NOMO-1 (cell line): Measurements from ENCODE around the gene UBE2D2.
"Not testable (repeated sequence)": the region's sequence is repeated elsewhere in the genome, so short reads cannot be mapped to it uniquely, and the experiment has no call there.

Source experiments
- DNase-seq, 2 experiments: peaks; one replicate each; lab custom pipeline; 2025; ENCODE audit not compliant: unreplicated experiment in 2 of 2; lab: John Stamatoyannopoulos, UW

Gene UBE2D2

DNA sequence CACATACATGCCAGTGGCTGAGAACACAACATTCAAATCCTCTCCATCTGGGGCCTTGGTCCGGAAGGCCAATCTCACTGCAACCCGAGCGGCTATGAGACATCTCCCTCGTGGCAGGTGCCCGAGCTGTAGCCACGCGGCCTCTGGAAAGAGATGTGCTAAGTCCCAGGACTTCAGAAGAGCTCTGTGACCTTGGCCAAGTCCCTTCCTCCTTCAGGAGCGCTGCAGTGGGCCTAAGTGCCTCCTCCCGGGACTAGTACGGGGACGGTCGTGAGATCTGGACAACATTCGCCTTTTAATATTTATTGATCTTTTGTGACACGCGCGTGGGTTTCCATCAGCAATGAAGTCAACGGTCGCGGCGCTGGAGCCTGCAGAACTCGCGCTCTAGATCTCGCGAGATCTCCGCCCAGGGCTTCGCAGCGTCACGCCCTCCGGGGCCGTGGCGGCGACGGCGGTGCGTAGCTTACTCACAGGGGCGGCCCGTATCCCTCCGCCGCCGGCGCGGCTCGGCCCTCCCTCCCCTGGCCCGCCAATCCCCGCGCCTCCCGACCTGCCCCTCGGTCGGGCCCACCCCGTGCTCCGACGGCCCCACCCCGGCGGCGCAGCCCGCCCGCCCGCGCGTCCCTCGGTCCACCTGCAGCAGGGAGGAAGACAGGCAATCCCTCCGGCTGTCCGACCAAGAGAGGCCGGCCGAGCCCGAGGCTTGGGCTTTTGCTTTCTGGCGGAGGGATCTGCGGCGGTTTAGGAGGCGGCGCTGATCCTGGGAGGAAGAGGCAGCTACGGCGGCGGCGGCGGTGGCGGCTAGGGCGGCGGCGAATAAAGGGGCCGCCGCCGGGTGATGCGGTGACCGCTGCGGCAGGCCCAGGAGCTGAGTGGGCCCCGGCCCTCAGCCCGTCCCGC, at the start of gene UBE2D2:
UBE2D2 (plus strand) TSS at position 588 of the 903 bp plus-strand sequence. CDS start 453 bp downstream, outside the sequence.
- DNase-seq = peak; percentile 92 to 97

DNA sequence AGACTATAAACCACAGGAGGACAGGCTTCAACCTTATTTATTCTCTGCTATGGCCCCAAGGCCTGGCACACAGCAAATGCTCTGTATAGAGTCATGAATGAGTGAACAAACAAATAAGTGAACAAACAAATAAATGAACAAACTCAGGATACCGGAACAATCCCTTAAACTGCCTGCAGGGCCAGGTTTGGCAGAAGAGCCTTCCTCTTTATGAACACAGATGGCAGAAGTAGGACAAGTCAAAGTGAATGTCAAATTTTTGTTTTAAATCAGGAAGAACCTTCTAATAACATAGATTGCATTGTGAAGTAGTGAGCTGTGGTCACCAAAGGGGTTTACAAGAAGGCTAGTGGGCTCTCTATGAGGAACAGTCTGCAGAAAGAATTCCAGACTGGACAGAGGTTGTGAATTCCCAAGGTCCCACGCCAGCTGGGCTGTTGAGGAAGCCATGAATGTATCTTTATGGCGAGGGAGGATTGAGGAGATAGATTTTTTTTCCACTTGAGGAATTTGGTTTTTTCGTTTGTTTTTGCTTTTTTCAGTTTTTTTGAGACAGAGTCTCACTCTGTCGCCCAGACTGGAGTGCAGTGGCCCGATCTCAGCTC, 48.3 kb upstream of the UBE2D2 start:
- DNase-seq = no peak

DNA sequence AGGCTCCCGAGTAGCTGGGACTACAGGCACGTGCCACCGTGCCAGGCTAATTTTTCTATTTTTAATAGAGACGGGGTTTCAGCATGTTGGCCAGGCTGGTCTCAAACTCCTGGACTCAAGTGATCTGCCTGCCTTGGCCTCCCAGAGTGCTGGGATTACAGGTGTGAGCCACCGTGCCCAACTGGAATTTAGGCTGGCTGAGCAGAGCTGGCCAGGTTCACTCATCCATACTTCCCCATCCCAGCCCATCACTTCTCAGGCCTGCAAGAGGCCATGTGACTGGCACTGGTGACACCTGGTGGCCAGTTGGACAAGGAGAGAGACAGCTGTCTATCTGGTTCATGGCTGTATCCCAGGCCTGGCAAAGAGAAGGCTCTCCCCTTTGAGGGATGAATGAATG, 47.7 kb upstream of the UBE2D2 start:
- peak; percentile 60 to 68 for DNase-seq

DNA sequence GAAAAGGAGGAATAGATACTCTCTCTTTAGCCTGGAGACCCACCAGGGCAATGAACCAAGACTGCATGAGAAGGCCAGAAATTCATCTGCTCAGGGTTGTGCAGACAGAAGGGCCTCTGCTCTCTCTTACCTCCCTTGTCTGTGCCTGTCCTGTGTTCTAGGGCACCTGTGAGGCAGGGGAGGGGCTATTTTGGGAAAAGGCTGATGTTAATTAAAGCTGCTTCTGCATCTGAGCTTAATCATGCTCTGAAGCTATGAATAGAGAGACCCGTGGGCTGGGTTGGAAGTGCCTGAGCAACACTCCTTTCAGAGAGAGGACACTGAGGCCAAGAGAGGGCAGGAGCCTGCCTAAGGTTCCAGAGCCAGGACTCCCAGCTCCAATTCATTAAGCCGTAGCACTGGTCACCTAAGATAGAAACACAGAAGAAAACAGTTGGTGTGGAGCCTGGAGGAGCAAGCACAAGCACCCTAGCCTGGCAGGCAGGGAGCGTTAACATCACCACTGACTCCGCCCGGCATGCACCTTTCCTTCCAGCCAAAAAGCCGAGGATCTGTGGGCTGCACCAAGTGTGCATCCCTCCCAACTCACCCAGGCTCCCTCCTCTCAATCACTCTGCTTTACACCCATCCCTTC, 47.2 kb upstream of the UBE2D2 start:
- no peak for DNase-seq

DNA sequence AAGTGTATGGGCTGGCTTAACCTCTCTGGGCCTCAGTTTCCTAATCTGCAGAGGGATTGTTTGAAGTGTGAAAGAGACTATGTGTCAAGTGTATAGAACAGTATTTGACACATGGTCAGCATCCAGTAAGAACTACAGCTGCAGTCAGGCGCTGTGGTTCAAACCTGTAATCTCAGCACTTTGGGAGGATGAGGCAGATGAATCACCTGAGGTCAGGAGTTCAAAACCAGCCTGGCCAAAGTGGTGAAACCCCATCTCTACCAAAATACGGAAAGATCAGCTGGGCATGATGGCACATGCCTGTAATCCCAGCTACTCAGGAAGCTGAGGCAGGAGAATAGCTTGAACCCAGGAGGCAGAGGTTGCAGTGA, 46.7 kb upstream of the UBE2D2 start:
- DNase-seq = no peak

DNA sequence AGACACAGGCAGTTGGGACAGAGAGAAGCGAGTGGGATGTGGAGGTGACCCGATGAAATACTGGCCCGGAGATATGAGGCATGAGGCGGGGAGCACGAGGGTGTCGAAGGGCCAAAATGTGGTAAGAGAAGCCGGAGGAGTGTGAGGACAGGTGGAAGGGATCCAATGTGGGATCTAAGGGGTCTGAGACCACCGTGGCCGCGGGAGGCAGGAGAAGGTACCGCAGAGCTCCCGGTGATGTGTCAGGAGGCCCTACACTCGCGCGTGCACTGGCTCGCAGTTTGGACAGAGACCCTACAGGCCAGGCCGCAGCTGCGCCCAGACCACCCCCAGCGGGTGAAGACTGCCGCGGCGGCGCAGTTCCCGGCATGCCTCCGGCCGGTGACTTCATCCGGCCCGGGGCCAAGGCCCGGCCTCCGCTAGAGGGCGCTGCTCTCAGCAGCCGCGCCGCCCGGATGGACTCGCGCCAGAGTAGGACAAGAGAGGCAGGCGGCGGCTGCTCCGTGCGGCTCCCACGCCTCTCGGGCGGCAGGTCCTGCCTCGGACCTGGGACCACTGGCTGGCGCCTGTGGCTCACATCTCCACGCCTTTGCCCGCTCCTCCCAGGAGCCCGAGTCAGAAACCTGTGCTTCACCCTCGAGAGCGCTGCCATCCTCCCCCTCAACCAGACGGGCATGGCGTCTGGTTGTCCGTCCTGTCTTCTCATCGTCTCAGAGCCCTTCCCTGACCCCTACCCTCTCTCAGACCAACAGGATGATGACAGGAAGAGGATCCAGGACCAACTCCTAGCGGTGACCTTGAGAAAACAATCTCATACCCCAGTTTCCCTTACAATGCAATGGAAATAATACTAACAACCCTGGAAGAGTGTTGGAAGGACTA, 43.2 kb upstream of the UBE2D2 start:
- peak; percentile 76 to 91 for DNase-seq

DNA sequence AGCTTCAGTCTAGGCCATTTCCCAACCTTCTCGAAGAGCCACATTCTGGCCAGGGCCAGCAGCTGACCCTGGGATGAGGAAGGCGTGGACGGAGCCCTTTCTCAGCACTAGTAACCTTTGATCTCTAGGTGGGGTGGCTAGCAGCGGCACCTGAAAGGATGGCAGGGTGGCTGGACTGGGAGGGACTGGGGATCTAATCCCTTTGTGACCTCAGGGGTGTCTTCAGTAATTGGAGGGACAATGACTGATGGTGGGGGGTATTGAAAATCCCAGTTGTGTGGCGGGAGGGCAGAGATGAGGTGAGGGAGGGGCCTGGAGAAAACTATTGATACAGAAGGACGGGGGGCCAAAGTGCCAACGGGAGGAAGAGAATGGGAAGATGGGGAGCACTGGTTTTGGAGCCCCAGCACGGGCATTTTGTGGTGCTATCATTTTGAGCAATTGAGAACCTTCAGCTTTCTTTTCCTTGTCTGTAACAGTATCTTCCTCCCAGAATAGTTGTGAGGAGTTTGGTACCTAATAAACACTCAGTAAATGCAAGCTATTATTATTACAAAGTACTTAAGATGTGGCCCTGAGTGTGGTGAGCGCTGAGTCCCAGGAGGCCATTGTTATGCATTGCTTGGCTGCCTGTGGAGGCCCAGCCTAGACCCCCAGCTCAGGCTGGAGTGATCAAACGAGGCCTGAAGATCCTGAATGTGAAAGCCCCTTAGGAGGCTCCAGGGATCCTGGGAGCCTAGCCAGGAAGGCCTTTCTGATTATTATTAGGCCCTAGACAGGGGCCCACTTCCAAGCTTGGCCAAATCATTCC, 37.3 kb upstream of the UBE2D2 start:
- DNase-seq = no peak

DNA sequence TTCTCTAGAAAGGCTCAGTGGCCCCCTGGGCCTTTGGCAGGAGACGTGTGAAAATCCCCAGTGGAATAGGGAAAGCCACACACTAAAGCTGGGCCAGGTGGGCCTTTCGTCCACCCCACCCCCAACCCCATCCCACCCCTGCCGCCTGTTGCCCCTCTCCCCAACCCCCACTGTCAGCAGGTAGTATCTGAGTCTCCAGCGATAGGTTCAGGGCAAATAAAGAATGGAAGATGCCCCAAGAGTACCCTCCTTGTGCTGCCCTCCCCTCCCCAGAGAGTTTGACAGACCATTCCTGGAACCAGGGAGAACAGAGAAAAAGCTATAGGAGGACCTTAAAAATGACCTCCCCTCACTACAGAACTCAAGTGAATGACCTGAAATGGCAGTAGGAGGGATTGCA, 36.7 kb upstream of the UBE2D2 start:
- no peak for DNase-seq

DNA sequence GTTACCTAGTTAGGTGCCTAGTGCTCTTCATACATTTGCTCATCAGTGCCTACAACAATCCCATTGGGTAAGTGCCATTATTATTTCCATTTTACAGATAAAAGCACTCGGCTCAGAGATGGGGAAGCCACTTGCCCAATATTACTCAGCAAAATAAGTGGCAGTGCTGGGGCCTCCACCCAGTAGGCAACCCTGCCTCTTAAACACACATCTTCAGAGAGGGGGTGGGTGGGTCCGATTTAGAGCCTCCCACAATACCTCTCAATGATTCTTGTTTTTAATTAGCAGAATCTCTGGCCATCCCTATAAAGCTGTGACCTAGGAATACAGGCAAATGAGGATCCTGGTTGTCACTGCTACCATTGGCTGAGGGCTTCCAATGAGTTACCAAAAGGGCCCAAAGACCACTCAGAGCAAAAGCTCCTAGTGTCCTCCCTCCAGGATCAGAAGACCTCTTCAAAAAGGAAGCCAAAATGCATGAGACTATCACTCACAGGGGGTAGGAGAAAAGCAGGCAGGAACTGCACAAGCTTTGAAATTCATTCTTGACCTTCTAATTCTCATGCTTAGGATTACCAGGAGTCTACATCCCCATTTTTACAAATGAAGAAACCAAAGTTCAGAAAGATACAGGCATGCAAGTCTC, 36.1 kb upstream of the UBE2D2 start:
- no peak for DNase-seq

DNA sequence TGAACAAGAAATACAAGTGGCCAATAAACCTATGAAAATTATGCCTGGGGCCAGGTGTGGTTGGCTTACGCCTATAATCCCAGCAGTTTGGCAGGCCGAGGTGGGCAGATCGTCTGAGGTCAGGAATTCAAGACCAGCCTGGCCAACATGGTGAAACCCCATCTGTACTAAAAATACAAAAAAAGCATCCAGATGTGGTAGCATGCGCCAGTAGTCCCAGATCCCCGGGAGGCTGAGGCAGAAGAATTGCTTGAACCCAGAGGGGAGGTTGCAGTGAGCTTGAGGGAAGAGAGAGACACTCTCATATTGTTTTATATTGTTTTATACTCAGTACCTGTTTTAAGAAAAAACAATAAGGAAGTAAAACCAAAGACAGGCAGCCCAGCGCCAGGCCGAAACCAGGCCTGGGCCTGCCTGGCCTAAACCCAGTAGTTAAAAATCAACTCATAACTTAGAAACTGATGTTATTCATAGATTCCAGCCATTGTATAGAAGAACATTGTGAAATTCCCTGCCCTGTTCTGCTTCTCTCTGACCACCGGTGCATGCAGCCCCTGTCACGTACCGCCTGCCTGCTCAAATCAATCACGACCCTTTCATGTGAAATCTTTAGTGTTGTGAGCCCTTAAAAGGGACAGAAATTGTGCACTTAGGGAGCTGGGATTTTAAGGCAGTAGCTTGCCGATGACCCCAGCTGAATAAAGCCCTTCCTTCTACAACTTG, 35.4 kb upstream of the UBE2D2 start:
- DNase-seq = not testable (repeated sequence)

DNA sequence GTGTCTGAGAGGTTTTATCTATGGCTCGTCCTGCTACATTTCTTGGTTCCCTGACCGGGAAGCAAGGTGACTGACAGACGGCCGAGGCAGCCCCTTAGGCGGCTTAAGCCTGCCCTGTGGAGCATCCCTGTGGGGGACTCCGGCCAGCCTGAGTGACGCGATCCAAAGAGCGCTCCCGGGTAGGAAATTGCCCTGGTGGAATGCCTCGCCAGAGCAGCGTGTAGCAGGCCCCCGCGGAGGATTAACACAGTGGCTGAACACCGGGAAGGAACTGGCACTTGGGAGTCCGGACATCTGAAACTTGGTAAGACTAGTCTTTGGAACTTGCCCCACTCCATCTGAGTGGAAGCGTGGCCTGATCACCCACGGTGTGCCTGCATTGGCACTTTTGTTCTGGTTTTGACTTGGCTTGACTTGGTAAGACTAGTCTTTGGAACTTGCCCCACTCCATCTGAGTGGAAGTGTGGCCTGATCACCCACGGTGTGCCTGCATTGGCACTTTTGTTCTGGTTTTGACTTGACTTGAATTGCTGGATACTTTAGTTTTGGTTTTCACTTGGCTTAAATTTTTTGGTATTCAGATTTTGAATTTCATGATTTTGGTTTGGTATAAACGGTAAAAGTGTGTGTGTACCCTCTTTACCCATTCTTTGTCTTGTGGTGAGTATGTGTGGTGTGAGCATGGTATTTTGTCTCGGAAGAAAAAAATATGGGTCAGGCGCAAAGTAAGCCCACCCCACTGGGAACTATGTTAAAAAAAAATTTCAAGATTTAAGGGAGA, 34.6 kb upstream of the UBE2D2 start:
- DNase-seq = not testable (repeated sequence)

DNA sequence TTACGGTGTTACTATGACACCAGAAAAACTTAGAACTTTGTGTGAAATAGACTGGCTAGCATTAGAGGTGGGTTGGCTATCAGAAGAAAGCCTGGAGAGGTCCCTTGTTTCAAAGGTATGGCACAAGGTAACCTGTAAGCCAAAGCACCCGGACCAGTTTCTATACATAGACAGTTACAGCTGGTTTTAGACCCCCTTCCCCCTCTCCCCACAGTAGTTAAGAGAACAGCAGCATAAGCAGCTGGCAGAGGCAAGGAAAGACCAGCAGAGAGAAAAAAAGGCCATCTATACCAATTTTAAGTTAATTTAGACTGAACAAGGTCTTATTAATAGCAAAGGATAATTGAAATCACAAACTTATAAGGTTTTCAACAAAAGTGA, 34.1 kb upstream of the UBE2D2 start:
- DNase-seq = not testable (repeated sequence)

DNA sequence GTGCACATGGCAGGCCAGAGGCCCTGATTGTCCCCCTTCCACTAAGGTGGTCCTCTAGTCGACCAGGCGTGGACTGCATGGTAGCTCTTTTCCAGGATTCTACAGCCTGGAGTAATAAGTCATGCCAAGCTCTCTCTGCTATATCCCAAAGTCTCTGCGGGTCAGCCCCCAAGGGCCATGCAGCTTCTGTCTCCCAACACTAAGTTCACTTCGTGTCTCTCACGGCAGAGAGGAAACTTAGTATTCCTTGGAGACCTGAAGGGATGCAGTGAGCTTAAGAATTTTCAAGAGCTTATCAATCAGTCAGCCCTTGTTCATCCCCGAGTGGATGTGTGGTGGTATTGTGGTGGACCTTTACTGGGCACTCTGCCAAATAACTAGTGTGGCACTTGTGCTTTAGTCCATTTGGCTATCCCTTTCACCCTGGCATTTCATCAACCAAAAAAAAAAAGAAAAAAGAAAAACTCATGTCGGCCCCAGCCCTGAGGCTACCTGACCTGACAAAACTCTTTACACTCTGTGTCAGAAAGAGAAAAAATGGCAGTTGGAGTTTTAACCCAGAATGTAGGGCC, 33.2 kb upstream of the UBE2D2 start:
- not testable (repeated sequence) for DNase-seq

DNA sequence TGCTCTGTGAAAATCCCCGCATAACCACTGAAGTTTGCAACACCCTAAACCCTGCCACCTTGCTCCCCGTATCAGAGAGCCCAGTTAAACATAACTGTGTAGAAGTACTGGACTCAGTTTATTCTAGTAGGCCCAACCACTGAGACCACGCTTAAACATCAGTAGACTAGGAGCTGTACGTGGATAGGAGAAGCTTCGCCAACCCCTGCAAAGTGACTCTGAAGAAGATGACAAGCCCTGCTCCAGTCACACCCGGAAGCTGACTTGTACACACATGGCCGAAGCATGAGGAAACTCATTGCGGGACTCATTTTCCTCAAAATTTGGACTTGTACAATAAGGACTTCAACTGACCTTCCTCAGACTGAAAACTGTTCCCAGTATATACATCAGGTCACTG, 32.4 kb upstream of the UBE2D2 start:
- DNase-seq = not testable (repeated sequence)

DNA sequence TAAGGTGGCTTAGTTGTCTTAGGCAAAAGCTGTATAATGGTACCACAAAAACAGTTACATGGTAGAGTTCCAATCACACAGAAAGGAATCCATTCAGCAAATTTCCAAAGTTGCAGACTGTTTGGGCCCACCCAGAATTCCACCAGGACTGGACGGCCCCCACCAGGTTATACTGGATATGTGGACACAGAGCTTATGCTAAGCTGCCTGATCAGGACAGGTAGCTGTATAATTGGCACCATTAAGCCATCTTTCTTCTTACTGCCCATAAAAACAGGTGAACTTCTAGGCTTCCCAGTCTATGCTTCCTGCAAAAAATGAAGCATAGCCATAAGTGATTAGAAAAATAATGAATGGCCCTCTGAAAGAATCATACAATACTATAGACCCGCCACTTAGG, 31.1 kb upstream of the UBE2D2 start:
- not testable (repeated sequence) for DNase-seq

DNA sequence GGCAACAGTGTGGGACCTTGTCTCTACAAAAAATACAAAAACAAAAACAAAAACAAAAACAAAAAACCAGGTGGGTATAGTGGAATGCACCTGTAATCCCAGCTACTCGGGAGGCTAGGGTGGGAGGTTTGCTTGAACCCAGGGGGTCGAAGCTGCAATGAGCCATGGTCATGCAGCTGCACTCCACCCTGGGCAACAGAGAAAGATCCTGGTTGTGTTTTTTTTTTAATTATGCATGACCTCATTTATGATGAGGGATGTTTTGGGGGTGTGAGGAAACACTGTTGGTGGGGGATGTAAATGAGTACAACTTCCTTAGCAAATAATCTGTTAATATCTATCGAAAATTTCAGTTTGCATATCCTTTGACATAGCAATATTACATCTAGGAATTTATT, 29.4 kb upstream of the UBE2D2 start:
- no peak for DNase-seq

DNA sequence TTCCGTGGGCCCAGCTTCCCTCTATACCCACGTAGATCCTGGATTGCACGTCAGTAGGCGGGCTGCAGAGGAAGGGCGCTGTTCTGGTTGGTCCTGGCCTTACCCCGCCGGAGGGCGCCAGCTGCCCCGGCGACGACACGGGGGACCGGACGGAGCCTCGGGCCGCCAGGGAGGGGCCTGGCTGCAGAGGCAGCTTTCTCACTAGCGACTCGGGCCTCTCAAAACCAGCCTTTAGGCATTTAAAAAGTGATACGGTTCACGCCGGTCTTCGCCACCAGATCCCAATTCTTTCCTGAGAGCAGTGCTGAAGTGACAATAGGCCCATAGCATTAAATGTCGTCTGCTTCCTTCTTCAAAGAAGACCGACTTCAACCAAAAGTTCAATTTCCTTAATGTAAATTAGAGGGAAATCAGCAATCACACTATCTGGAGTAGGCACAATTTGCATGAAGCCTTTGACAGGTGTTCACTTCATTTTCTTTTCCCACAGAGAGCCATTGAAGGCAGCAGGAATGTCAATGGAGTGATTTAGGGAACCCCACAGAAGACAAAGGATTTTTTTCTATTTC, 17.6 kb upstream of the UBE2D2 start:
- DNase-seq = peak; percentile 18 to 35
